ENCODE results near the gene NUP153. TPM values are rescaled to one million over a fixed set of nuclear protein-coding genes. Genes with fewer than 3 reads are reported as not detected.

NUP153 gene
- total and polyA plus RNA-seq, 10 of the 15 experiments (the other 5 are each of a cell fraction or from before 2014, with no cell fraction given) = 13.9 to 77.7 (median 56.2) TPM

DNA sequence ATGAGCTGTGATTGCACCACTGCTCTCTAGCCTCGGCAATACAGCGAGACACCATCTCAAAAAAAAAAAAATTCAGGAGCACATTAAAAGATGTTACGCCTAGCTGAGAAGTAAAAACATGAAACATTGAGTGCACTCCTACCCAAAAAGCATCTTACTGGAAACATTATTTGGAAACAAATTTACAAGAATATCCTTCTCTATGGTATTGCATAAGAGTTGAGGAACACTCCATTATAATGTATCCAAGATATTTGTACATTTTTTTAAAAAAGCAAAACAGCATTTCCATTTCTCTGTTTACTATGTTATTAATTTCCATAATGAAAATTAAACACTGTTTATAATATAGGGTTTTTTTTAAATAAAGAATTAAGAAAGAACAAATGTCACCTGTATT lies 58.0 kb downstream of the NUP153 start (continued):
- TF ChIP-seq E2F8 (IDR thresholded peaks at IDR 0.05; ENCODE audit: low read depth, partially characterized antibody) = no peak

DNA sequence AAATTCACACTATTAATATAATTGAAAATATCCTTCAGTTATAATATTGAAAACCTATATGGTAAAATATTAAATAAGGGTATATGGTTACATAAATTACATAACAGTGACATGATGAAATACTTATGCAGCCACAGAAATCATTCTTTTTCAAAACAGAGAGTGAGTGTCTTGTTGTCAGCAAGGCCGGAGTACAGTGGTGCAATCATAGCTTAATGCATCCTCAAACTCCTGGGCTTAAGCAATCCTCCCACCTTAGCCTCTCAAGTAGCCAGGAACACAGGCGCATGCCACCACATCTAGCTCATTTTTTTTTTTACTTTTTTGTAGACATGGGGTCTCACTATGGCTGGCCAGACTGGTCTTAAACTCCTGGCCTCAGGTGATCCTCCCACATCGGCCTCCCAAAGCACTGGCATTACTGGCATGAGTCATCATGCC lies 66.2 kb downstream of the NUP153 start:
- Histone ChIP-seq H3K4me2 (ENCODE audit: control insufficient read depth, insufficient read depth) (no peak overlapping the region), H3K4me3 (no peak overlapping the region), H3K79me2 (ENCODE audit: control insufficient read depth, insufficient read depth, low read length) (no peaks in the 10 kb centered on the region), H4K20me1 (ENCODE audit: control insufficient read depth, insufficient read depth) (no peaks in the 10 kb centered on the region), H3K27ac (ENCODE audit: control insufficient read depth, insufficient read depth) (no peak overlapping the region), H3K4me1 (ENCODE audit: control insufficient read depth, insufficient read depth, low read length) (no peaks in the 10 kb centered on the region), H3K27me3 (replicated peaks in 1 of 2; ENCODE audit: control insufficient read depth in 2 of 2, insufficient read depth in 2 of 2, low read length in 1 of 2) (no peaks in the 10 kb centered on the region), H3K9me3 (replicated peaks; ENCODE audit: control insufficient read depth, insufficient read depth, low read length) (no peaks in the 10 kb centered on the region), H2AFZ (ENCODE audit: control insufficient read depth, low read depth, low read length) (no peak overlapping the region), H3K9ac (ENCODE audit: control insufficient read depth, insufficient read depth, low read length) (no peak overlapping the region), H3K36me3 (ENCODE audit: control insufficient read depth in 2 of 2, insufficient read depth in 2 of 2, low read length in 1 of 2) (peaks cover 5 to 45% of the 10 kb centered on the region in 2 experiments)
- DNase-seq (ENCODE audit: low read depth, low spot score) = no peak
- ChIA-PET RAD21 (ENCODE audit: unreplicated experiment) (no interaction called here), POLR2A (no interaction called here), CTCF (interaction anchor here (1.2 kb wide), 1 partner anchor 12 kb away, joined by 4 read pairs; no protein-coding TSS in a partner anchor), SMC1A (ENCODE audit: uncharacterized antibody, unreplicated experiment) (interaction anchor here (0.9 to 1.6 kb wide), 2 partner anchors 9 to 18 kb away, joined by 3 to 4 read pairs; no protein-coding TSS in a partner anchor)
- intact Hi-C loops (cut with micrococcal nuclease; ENCODE audit: unreplicated experiment) = no loop called here
- in situ Hi-C loops (cut with MboI) = no loop called here
- no peak for ATAC-seq
- no TSS peak for BruUV-seq (replicated peaks)
- FAIRE-seq = no peak
- 100% methylated on average over 3 of the region's 3 CpGs for WGBS (ENCODE audit: insufficient coverage, insufficient replicate concordance, low lambda C conversion rate, missing lambda C conversion rate)
- TF ChIP-seq RCOR1 (conservative IDR thresholded peaks at IDR 0.05; ENCODE audit: low read depth, low read length) = no peak
- TF ChIP-seq SIN3A (IDR thresholded peaks at IDR 0.05; ENCODE audit: low read depth, low read length) = no peak
- no peak for TF ChIP-seq HCFC1 (IDR thresholded peaks at IDR 0.05; ENCODE audit: low read length)
- no peak for TF ChIP-seq HDGF (IDR thresholded peaks at IDR 0.05)
- TF ChIP-seq STAT1 (conservative IDR thresholded peaks at IDR 0.05) = no peak
- TF ChIP-seq, protein P1, sequence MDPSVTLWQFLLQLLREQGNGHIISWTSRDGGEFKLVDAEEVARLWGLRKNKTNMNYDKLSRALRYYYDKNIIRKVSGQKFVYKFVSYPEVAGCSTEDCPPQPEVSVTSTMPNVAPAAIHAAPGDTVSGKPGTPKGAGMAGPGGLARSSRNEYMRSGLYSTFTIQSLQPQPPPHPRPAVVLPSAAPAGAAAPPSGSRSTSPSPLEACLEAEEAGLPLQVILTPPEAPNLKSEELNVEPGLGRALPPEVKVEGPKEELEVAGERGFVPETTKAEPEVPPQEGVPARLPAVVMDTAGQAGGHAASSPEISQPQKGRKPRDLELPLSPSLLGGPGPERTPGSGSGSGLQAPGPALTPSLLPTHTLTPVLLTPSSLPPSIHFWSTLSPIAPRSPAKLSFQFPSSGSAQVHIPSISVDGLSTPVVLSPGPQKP (IDR thresholded peaks at IDR 0.05; ENCODE audit: low read depth, low read length) = no peak
- TF ChIP-seq BRCA1 (IDR thresholded peaks at IDR 0.05; ENCODE audit: low read depth, low read length) = no peak
- TF ChIP-seq POLR2AphosphoS2 (IDR thresholded peaks at IDR 0.05; ENCODE audit: low read depth, low read length) = no peak
- no peak for TF ChIP-seq ESRRA (IDR thresholded peaks at IDR 0.05; ENCODE audit: low read length)
- TF ChIP-seq NFIC (IDR thresholded peaks at IDR 0.05; ENCODE audit: low read depth, low read length) = no peak
- TF ChIP-seq PML (IDR thresholded peaks at IDR 0.05; ENCODE audit: low read length) = no peak
- TF ChIP-seq BHLHE40 (IDR thresholded peaks at IDR 0.05; ENCODE audit: borderline replicate concordance in 1 of 2, low read depth in 2 of 2, low read length in 1 of 2) = no peak
- TF ChIP-seq BMI1 (IDR thresholded peaks at IDR 0.05; ENCODE audit: borderline replicate concordance) = no peak
- no peak for TF ChIP-seq IKZF2 (IDR thresholded peaks at IDR 0.05)

Measured in GM12878 (cell line).